ENCODE data around the gene TTBK2.

Gene TTBK2

DNA sequence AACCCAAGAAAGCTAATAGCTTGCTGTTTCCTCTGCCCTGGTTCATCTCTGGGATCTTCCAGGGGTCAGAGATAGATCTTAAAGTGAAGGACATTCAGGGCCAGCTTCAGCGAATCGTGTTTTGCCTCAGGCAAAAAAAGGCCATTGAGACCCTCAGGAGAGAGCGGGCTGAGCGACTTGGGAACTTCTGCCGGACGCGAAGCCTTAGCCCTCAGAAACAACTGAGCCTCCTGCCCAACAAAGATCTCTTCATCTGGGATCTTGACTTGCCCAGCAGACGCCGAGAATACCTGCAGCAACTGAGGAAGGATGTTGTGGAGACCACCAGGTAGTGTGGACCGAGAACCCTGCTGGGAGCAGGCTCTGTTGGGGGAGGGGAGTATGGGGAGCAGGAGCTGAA is 226.2 kb downstream of the TTBK2 start:
- no peak overlapping the region for H3K4me3 Mint-ChIP-seq
- H3K27ac Mint-ChIP-seq: no peak overlapping the region
- H3K9me3 Mint-ChIP-seq: peaks cover 2% of the 10 kb centered on the region
- no peaks in the 10 kb centered on the region for H3K4me1 Mint-ChIP-seq
- H3K27me3 Mint-ChIP-seq (ENCODE audit: low read depth): no peaks in the 10 kb centered on the region
- TF ChIP-seq CTCF (IDR thresholded peaks at IDR 0.05; ENCODE audit: unreplicated experiment in 3 of 3): no peak
- peaks cover 30% of the 10 kb centered on the region for H3K36me3 Mint-ChIP-seq (ENCODE audit: low read depth)

DNA sequence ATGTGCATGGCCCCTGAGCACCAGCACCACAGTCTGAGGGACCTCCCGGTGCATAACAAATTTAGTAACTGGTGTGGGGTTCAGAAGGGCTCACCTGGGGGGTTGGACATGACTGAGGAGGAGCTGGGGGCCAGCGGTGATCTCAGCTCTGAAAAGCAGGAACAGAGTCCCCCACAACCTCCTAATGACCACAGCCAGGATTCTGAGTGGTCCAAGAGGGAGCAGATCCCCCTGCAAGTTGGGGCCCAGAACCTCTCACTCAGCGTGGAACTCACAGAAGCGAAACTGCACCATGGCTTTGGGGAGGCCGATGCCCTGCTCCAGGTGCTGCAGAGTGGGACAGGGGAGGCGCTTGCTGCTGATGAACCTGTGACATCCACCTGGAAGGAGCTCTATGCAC is 226.6 kb downstream of the TTBK2 start:
- no peak overlapping the region for H3K4me3 Mint-ChIP-seq
- no peaks in the 10 kb centered on the region for H3K4me1 Mint-ChIP-seq
- H3K9me3 Mint-ChIP-seq: no peaks in the 10 kb centered on the region
- no peak overlapping the region for H3K27ac Mint-ChIP-seq
- H3K36me3 Mint-ChIP-seq (ENCODE audit: low read depth): peaks cover 26% of the 10 kb centered on the region
- TF ChIP-seq CTCF (IDR thresholded peaks at IDR 0.05; ENCODE audit: unreplicated experiment in 3 of 3): no peak
- no peaks in the 10 kb centered on the region for H3K27me3 Mint-ChIP-seq (ENCODE audit: low read depth)

GRCh38 chr15:42693496-42693895 is 227.1 kb downstream of the TTBK2 start:
- Mint-ChIP-seq H3K9me3 (no peaks in the 10 kb centered on the region), H3K27me3 (ENCODE audit: low read depth) (no peaks in the 10 kb centered on the region), H3K4me1 (no peaks in the 10 kb centered on the region)

DNA sequence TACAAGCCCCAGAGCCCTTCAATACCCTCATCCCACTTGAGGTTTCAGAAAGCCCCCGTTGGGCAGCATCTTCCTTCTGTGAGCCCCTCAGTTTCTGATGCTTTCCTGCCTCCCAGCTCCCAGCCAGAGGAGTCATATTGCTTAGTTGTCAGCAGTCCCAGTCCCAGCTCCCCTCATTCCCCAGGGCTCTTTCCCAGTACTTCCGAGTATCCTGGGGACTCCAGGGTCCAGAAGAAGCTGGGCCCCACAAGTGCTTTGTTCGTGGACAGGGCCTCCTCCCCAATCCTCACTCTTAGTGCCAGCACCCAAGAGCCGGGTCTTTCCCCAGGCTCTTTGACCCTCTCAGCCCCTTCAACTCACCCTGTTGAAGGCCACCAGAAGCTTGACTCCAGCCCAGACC is 227.6 kb downstream of the TTBK2 start:
- H3K27me3 Mint-ChIP-seq (ENCODE audit: low read depth): no peaks in the 10 kb centered on the region
- no peak for TF ChIP-seq CTCF (IDR thresholded peaks at IDR 0.05; ENCODE audit: unreplicated experiment in 3 of 3)
- H3K36me3 Mint-ChIP-seq (ENCODE audit: low read depth): peaks cover 23% of the 10 kb centered on the region
- H3K4me3 Mint-ChIP-seq: no peak overlapping the region
- no peaks in the 10 kb centered on the region for H3K9me3 Mint-ChIP-seq
- H3K4me1 Mint-ChIP-seq: no peaks in the 10 kb centered on the region
- no peak overlapping the region for H3K27ac Mint-ChIP-seq

More at GRCh38 chr15:42693496-42693895, 227.1 kb downstream of the TTBK2 start:
- H3K4me3 Mint-ChIP-seq: no peak overlapping the region
- peaks cover 24% of the 10 kb centered on the region for H3K36me3 Mint-ChIP-seq (ENCODE audit: low read depth)
- TF ChIP-seq CTCF (IDR thresholded peaks at IDR 0.05; ENCODE audit: unreplicated experiment in 3 of 3): no peak
- H3K27ac Mint-ChIP-seq: no peak overlapping the region

- Mint-ChIP-seq H3K4me3 (no peak overlapping the region), H3K9me3 (no peaks in the 10 kb centered on the region), H3K4me1 (no peaks in the 10 kb centered on the region), H3K27me3 (ENCODE audit: low read depth) (no peaks in the 10 kb centered on the region), H3K27ac (no peak overlapping the region), H3K36me3 (ENCODE audit: low read depth) (peaks cover 22% of the 10 kb centered on the region)
- TF ChIP-seq CTCF (IDR thresholded peaks at IDR 0.05; ENCODE audit: unreplicated experiment in 3 of 3): no peak
Measured at GRCh38 chr15:42692536-42692935, 228.0 kb downstream of the TTBK2 start.

- no peak overlapping the region for H3K27ac Mint-ChIP-seq
- H3K27me3 Mint-ChIP-seq (ENCODE audit: low read depth): no peaks in the 10 kb centered on the region
- no peak overlapping the region for H3K4me3 Mint-ChIP-seq
- H3K36me3 Mint-ChIP-seq (ENCODE audit: low read depth): peaks cover 28% of the 10 kb centered on the region
- no peaks in the 10 kb centered on the region for H3K4me1 Mint-ChIP-seq
- no peaks in the 10 kb centered on the region for H3K9me3 Mint-ChIP-seq
- TF ChIP-seq CTCF (IDR thresholded peaks at IDR 0.05; ENCODE audit: unreplicated experiment in 3 of 3): no peak
Measured at GRCh38 chr15:42691770-42692169, 228.8 kb downstream of the TTBK2 start.
